ENCODE data around the gene MYH16. TPM values are rescaled to one million over a fixed set of nuclear protein-coding genes. Genes with fewer than 3 reads are reported as not detected.

Gene MYH16
- total and polyA plus RNA-seq, 2 donors (not counting 1 experiment from before 2014, with no cell fraction given) = not detected

- no peaks in the 10 kb centered on the region for H3K9me3 ChIP-seq (ENCODE audit: control insufficient read depth, insufficient read depth, low read depth, low read length)
- DNase-seq (ENCODE audit: low read depth in 2 of 2) = no peak
- H2AFZ ChIP-seq (ENCODE audit: low read length) = no peak overlapping the region
- H3K27me3 ChIP-seq (ENCODE audit: control insufficient read depth, insufficient read depth, low read length) = no peaks in the 10 kb centered on the region
- peak overlapping the region in 3 of 4 experiments; percentile 68 to 87 (median 72) for H3K4me3 ChIP-seq (replicated peaks in 1 of 4; ENCODE audit: control extremely low read depth in 1 of 4, insufficient read depth in 1 of 4, low read depth in 3 of 4, low read length in 4 of 4)
- H3K4me1 ChIP-seq (ENCODE audit: control insufficient read depth, extremely low read depth, insufficient read depth, low read length) = peaks cover 4% of the 10 kb centered on the region
- H3K36me3 ChIP-seq (ENCODE audit: control insufficient read depth, insufficient read depth, low read length) = no peaks in the 10 kb centered on the region
- H3K4me2 ChIP-seq (ENCODE audit: extremely low read depth, insufficient read depth, low read length) = peak overlapping the region; percentile 91
- H3K9ac ChIP-seq (ENCODE audit: insufficient read depth, low read length) = no peak overlapping the region
- H3K27ac ChIP-seq (ENCODE audit: insufficient read depth, low read length) = no peak overlapping the region
- peaks cover 41% of the 10 kb centered on the region for H3K79me2 ChIP-seq (ENCODE audit: control insufficient read depth, insufficient read depth, low read length)
- no peaks in the 10 kb centered on the region for H4K20me1 ChIP-seq (ENCODE audit: control insufficient read depth, extremely low read depth, insufficient read depth, low read length)
- TF ChIP-seq EZH2 (IDR thresholded peaks at IDR 0.05; ENCODE audit: low read length, missing control alignments) (no peak), CTCF (conservative IDR thresholded peaks at IDR 0.05 in 1 of 2, IDR thresholded peaks at IDR 0.05 in 1 of 2; ENCODE audit: low read depth in 1 of 2, low read length in 2 of 2) (no peak)
These were observed 51.9 kb downstream of the MYH16 start for GRCh38 chr7:99324559-99324958.

- H3K79me2 ChIP-seq (ENCODE audit: control insufficient read depth, insufficient read depth, low read length) = peaks cover 46% of the 10 kb centered on the region
- peak overlapping the region; percentile 75 for H2AFZ ChIP-seq (ENCODE audit: low read length)
- no peak for DNase-seq (ENCODE audit: low read depth in 2 of 2)
- H3K4me1 ChIP-seq (ENCODE audit: control insufficient read depth, extremely low read depth, insufficient read depth, low read length) = peaks cover 4% of the 10 kb centered on the region
- peak overlapping the region; percentile 68 to 87 (median 74) for H3K4me3 ChIP-seq (replicated peaks in 1 of 4; ENCODE audit: control extremely low read depth in 1 of 4, insufficient read depth in 1 of 4, low read depth in 3 of 4, low read length in 4 of 4)
- no peaks in the 10 kb centered on the region for H3K9me3 ChIP-seq (ENCODE audit: control insufficient read depth, insufficient read depth, low read depth, low read length)
- TF ChIP-seq EZH2 (IDR thresholded peaks at IDR 0.05; ENCODE audit: low read length, missing control alignments) (no peak), CTCF (conservative IDR thresholded peaks at IDR 0.05 in 1 of 2, IDR thresholded peaks at IDR 0.05 in 1 of 2; ENCODE audit: low read depth in 1 of 2, low read length in 2 of 2) (no peak)
- H4K20me1 ChIP-seq (ENCODE audit: control insufficient read depth, extremely low read depth, insufficient read depth, low read length) = no peaks in the 10 kb centered on the region
- peak overlapping the region; percentile 82 for H3K27ac ChIP-seq (ENCODE audit: insufficient read depth, low read length)
- peak overlapping the region; percentile 90 for H3K9ac ChIP-seq (ENCODE audit: insufficient read depth, low read length)
- H3K27me3 ChIP-seq (ENCODE audit: control insufficient read depth, insufficient read depth, low read length) = no peaks in the 10 kb centered on the region
- peak overlapping the region; percentile 91 for H3K4me2 ChIP-seq (ENCODE audit: extremely low read depth, insufficient read depth, low read length)
- no peaks in the 10 kb centered on the region for H3K36me3 ChIP-seq (ENCODE audit: control insufficient read depth, insufficient read depth, low read length)
These were observed 52.4 kb downstream of the MYH16 start for GRCh38 chr7:99325001-99325493.

GRCh38 chr7:99325592-99326407, 53.2 kb downstream of the MYH16 start, which contains the start of gene ARPC1A:
Gene ARPC1A, plus strand, starts transcription at chr7:99325898. Its CDS starts 7,456 bp downstream, at chr7:99333354.
- H3K27me3 ChIP-seq (ENCODE audit: control insufficient read depth, insufficient read depth, low read length) = no peaks in the 10 kb centered on the region
- H3K79me2 ChIP-seq (ENCODE audit: control insufficient read depth, insufficient read depth, low read length) = peaks cover 47% of the 10 kb centered on the region
- H2AFZ ChIP-seq (ENCODE audit: low read length) = peak within 1 kb of the TSS; percentile 75
- H3K36me3 ChIP-seq (ENCODE audit: control insufficient read depth, insufficient read depth, low read length) = no peaks in the 10 kb centered on the region
- peak within 1 kb of the TSS; percentile 90 for H3K9ac ChIP-seq (ENCODE audit: insufficient read depth, low read length)
- H3K4me1 ChIP-seq (ENCODE audit: control insufficient read depth, extremely low read depth, insufficient read depth, low read length) = peaks cover 6% of the 10 kb centered on the region
- H3K4me2 ChIP-seq (ENCODE audit: extremely low read depth, insufficient read depth, low read length) = peak within 1 kb of the TSS; percentile 91
- TF ChIP-seq CTCF (conservative IDR thresholded peaks at IDR 0.05 in 1 of 2, IDR thresholded peaks at IDR 0.05 in 1 of 2; ENCODE audit: low read depth in 1 of 2, low read length in 2 of 2) = no peak
- no peak for TF ChIP-seq EZH2 (IDR thresholded peaks at IDR 0.05; ENCODE audit: low read length, missing control alignments)
- DNase-seq (ENCODE audit: low read depth in 2 of 2) = peak; percentile 89 to 92
- H3K27ac ChIP-seq (ENCODE audit: insufficient read depth, low read length) = peak within 1 kb of the TSS; percentile 82
- H3K4me3 ChIP-seq (replicated peaks in 1 of 4; ENCODE audit: control extremely low read depth in 1 of 4, insufficient read depth in 1 of 4, low read depth in 3 of 4, low read length in 4 of 4) = peak within 1 kb of the TSS; percentile 72 to 96 (median 82)
- no peaks in the 10 kb centered on the region for H4K20me1 ChIP-seq (ENCODE audit: control insufficient read depth, extremely low read depth, insufficient read depth, low read length)
- H3K9me3 ChIP-seq (ENCODE audit: control insufficient read depth, insufficient read depth, low read depth, low read length) = no peaks in the 10 kb centered on the region

Data from fibroblast of lung (primary cell).